Lung (tissue), 12 donors: ENCODE results near the gene CLCN6. TPM values are rescaled to one million over a fixed set of nuclear protein-coding genes. Genes with fewer than 3 reads are reported as not detected.

ENCODE experiments used
- ATAC-seq: fragments of 200-7000 bp; cut with Tn5 transposase; one replicate; pipeline ENCODE4 v1.9.1; 2020; ENCODE audit warnings: moderate number of reproducible peaks; ENCODE audit not compliant: insufficient read depth, low FRiP score
- DNase-seq, 3 donors: peaks; one replicate each; pipeline ENCODE4 v3.0.0-alpha.2; 2013 to 2017
- H3K27ac ChIP-seq, 2 donors: one replicate each; pipeline ENCODE4 v1.5.1; 2013; ENCODE audit warnings: mild to moderate bottlenecking in 2 of 2, moderate library complexity in 2 of 2, control low read depth in 1 of 2, inconsistent platforms in 1 of 2, low read depth in 1 of 2, low read length in 1 of 2
- H3K27me3 ChIP-seq, 3 donors: one replicate each; pipeline ENCODE4 v1.5.1; 2013; ENCODE audit warnings: low read length in 2 of 3; ENCODE audit not compliant: control insufficient read depth in 3 of 3, insufficient read depth in 3 of 3
- H3K36me3 ChIP-seq, 4 donors: one replicate each; pipeline ENCODE4 v1.5.1; 2013; ENCODE audit warnings: low read length in 4 of 4, mild to moderate bottlenecking in 1 of 4, moderate library complexity in 1 of 4; ENCODE audit not compliant: control insufficient read depth in 4 of 4, insufficient read depth in 4 of 4
- H3K4me1 ChIP-seq, 5 donors: one replicate each; pipeline ENCODE4 v1.5.1; 2013; ENCODE audit warnings: low read length in 5 of 5, mild to moderate bottlenecking in 2 of 5, moderate library complexity in 1 of 5; ENCODE audit not compliant: control insufficient read depth in 5 of 5, insufficient read depth in 5 of 5
- H3K4me3 ChIP-seq: one replicate; pipeline ENCODE4 v1.5.1; 2013; ENCODE audit warnings: mild to moderate bottlenecking, control low read depth, moderate library complexity
- H3K9ac ChIP-seq, 2 donors: one replicate each; pipeline ENCODE4 v1.5.1; 2013; ENCODE audit warnings: low read length in 2 of 2, control low read depth in 1 of 2; ENCODE audit not compliant: insufficient read depth in 1 of 2
- H3K9me3 ChIP-seq, 4 donors: one replicate each; pipeline ENCODE4 v1.5.1; 2013; ENCODE audit warnings: low read length in 3 of 4, mild to moderate bottlenecking in 1 of 4, moderate library complexity in 1 of 4; ENCODE audit not compliant: control insufficient read depth in 4 of 4, insufficient read depth in 3 of 4
- CTCF ChIP-seq: IDR thresholded peaks from 2 replicates; pipeline ENCODE4 v1.5.1; 2012; ENCODE audit warnings: mild to moderate bottlenecking; ENCODE audit errors: control extremely low read depth, extremely low read depth
- WGBS, 2 donors: extraction: QIAGEN DNeasy Blood & Tissue Kit; methylation state at CpG; one replicate each; pipeline ENCODE4 v1.1.7; 2013; 5-methylcytosine and 5-hydroxymethylcytosine counted together
- polyA plus RNA-seq, 2 donors: library from polyadenylated mRNA; stranded (reverse); fragments of 200-250 nt; gene quantifications; one replicate each; pipeline ENCODE4 v1.2.1, GENCODE V29; 2013
- total RNA-seq, 2 donors: library from RNA; depleted of rRNA in 1 of 2; stranded (reverse); fragments of >200 nt in 1 of 2; gene quantifications; one replicate each; pipeline ENCODE4 v1.2.1, GENCODE V29; 2014 to 2021
- donor health status: control.
- donor health status: control.
- donor health status: Bipolar disorder and iron deficiency.
- donor health status: healthy.
- donor health status: DM: yes; HTN: yes; CAD: no.

Gene CLCN6
- total and polyA plus RNA-seq, 4 donors = 16.7 to 35.7 (median 18.1) TPM

- 32 to 42% methylated on average over 13 of the region's 13 CpGs for WGBS, 2 donors
These were observed 77.0 kb downstream of the CLCN6 start for GRCh38 chr1:11882814-11883538.

GRCh38 chr1:11885916-11886315, 79.9 kb downstream of the CLCN6 start:
- H3K27ac ChIP-seq = peak overlapping the region in 1 of 2 donors; percentile 92
- H3K27me3 ChIP-seq = no peaks in the 10 kb centered on the region
- H3K9ac ChIP-seq = no peak overlapping the region
- no peak overlapping the region for H3K4me3 ChIP-seq
- H3K9me3 ChIP-seq = no peaks in the 10 kb centered on the region
- no peaks in the 10 kb centered on the region for H3K36me3 ChIP-seq
- no peak for DNase-seq
- ATAC-seq = no peak
- WGBS, 2 donors = 71 to 85% methylated on average over 6 of the region's 6 CpGs
- no peak for TF ChIP-seq CTCF
- H3K4me1 ChIP-seq = peaks cover 3 to 14% (median 8%) of the 10 kb centered on the region in 5 donors

More at GRCh38 chr1:11882814-11883538, 77.0 kb downstream of the CLCN6 start:
- Histone ChIP-seq H3K9ac (no peak overlapping the region), H3K27me3 (no peaks in the 10 kb centered on the region), H3K4me1 (peaks cover 8 to 27% (median 11%) of the 10 kb centered on the region in 5 donors), H3K9me3 (no peaks in the 10 kb centered on the region), H3K36me3 (no peaks in the 10 kb centered on the region), H3K27ac (peak overlapping the region in 1 of 2 donors; percentile 81), H3K4me3 (no peak overlapping the region)
- DNase-seq = peak; percentile 11 to 57 (median 29)
- no peak for ATAC-seq
- no peak for TF ChIP-seq CTCF

- no peak overlapping the region for H3K4me3 ChIP-seq
- peaks cover 0 to under 1% (median 0%) of the 10 kb centered on the region in 3 donors for H3K27me3 ChIP-seq
- H3K4me1 ChIP-seq = peaks cover 0 to 8% (median 6%) of the 10 kb centered on the region in 5 donors
- WGBS, 2 donors = 85 to 93% methylated on average over 19 of the region's 19 CpGs
- DNase-seq = no peak
- H3K9me3 ChIP-seq = no peaks in the 10 kb centered on the region
- no peak for TF ChIP-seq CTCF
- H3K36me3 ChIP-seq = no peaks in the 10 kb centered on the region
- peak overlapping the region in 1 of 2 donors; percentile 92 for H3K27ac ChIP-seq
- no peak overlapping the region for H3K9ac ChIP-seq
- ATAC-seq = no peak
These were observed 81.1 kb downstream of the CLCN6 start for GRCh38 chr1:11886986-11887665.
